Keratinocyte (primary cell): ENCODE data around the gene RAMAC. TPM values are rescaled to one million over a fixed set of nuclear protein-coding genes. Genes with fewer than 3 reads are reported as not detected.

Source experiments
- DNase-seq: peaks from one replicate; pipeline ENCODE4 v3.0.0-alpha.2; 2011; ENCODE audit warnings: low read depth, missing footprints, low spot score
- FAIRE-seq: peaks from 2 replicates; lab custom pipeline; 2011; peaks lifted over from hg19 to GRCh38; lab: Jason Lieb, UNC
- H2AFZ ChIP-seq: 2 replicates; pipeline ENCODE4 v1.6.0; 2012; ENCODE audit warnings: low read length, control low read depth, inconsistent platforms; ENCODE audit not compliant: control insufficient read depth
- H3K27ac ChIP-seq: 2 replicates; pipeline ENCODE4 v1.5.1; 2011; ENCODE audit warnings: low read length; ENCODE audit not compliant: control insufficient read depth, insufficient read depth
- H3K27me3 ChIP-seq: 3 replicates; pipeline ENCODE4 v1.6.0; 2011; ENCODE audit warnings: low read length; ENCODE audit not compliant: control insufficient read depth, insufficient read depth; ENCODE audit errors: extremely low read depth
- H3K36me3 ChIP-seq, 2 experiments: 2 replicates in 1 of 2; 3 replicates in 1 of 2; pipeline ENCODE4 v1.5.1; 2011; ENCODE audit warnings: low read length in 2 of 2, mild to moderate bottlenecking in 1 of 2; ENCODE audit not compliant: control insufficient read depth in 2 of 2, insufficient read depth in 2 of 2; ENCODE audit errors: extremely low read depth in 1 of 2
- H3K4me1 ChIP-seq: 3 replicates; pipeline ENCODE4 v1.5.1; 2011; ENCODE audit warnings: low read length; ENCODE audit not compliant: control insufficient read depth, insufficient read depth; ENCODE audit errors: extremely low read depth
- H3K4me2 ChIP-seq: 3 replicates; pipeline ENCODE4 v1.6.0; 2011; ENCODE audit warnings: low read depth, low read length; ENCODE audit not compliant: control insufficient read depth, insufficient read depth; ENCODE audit errors: extremely low read depth
- H3K4me3 ChIP-seq, 3 experiments: fragments of 200-600 bp in 1 of 3; sonication (generic) in 1 of 3; 2 replicates in 2 of 3; 3 replicates in 1 of 3; pipeline ENCODE4 v1.5.1; 2011 to 2016; ENCODE audit warnings: low read length in 3 of 3, mild to moderate bottlenecking in 3 of 3, control low read depth in 2 of 3, inconsistent platforms in 1 of 3, low read depth in 1 of 3, mixed read lengths in 1 of 3, mixed run types in 1 of 3, moderate library complexity in 1 of 3; ENCODE audit not compliant: control insufficient read depth in 2 of 3, insufficient read depth in 2 of 3; ENCODE audit errors: extremely low read depth in 1 of 3
- H3K79me2 ChIP-seq: 2 replicates; pipeline ENCODE4 v1.6.0; 2012; ENCODE audit warnings: low read length; ENCODE audit not compliant: control insufficient read depth, insufficient read depth
- H3K9ac ChIP-seq: 3 replicates; pipeline ENCODE4 v1.6.0; 2011; ENCODE audit warnings: low read length; ENCODE audit not compliant: control insufficient read depth, insufficient read depth; ENCODE audit errors: extremely low read depth
- H3K9me1 ChIP-seq: 3 replicates; pipeline ENCODE4 v1.6.0; 2011; ENCODE audit warnings: low read length; ENCODE audit not compliant: control insufficient read depth, insufficient read depth; ENCODE audit errors: extremely low read depth
- H3K9me3 ChIP-seq: 2 replicates; pipeline ENCODE4 v1.5.1; 2012; ENCODE audit warnings: low read depth, low read length; ENCODE audit not compliant: control insufficient read depth
- H4K20me1 ChIP-seq: 3 replicates; pipeline ENCODE4 v1.6.0; 2011; ENCODE audit warnings: low read length; ENCODE audit not compliant: control insufficient read depth, insufficient read depth; ENCODE audit errors: extremely low read depth
- CTCF ChIP-seq, 3 experiments: IDR thresholded peaks in 1 of 3; conservative IDR thresholded peaks in 1 of 3; optimal IDR thresholded peaks in 1 of 3; 2 replicates in 2 of 3; 3 replicates in 1 of 3; pipeline versions ENCODE3 to v1.5.1; 2011; ENCODE audit warnings: low read length in 3 of 3, mild to moderate bottlenecking in 3 of 3, moderate library complexity in 2 of 3, control low read depth in 1 of 3, inconsistent platforms in 1 of 3; ENCODE audit not compliant: insufficient read depth in 2 of 3; ENCODE audit errors: extremely low read depth in 1 of 3
- EZH2 ChIP-seq: IDR thresholded peaks from one replicate; pipeline ENCODE4 v1.6.1; 2012; ENCODE audit warnings: inconsistent platforms, mild to moderate bottlenecking, low read length, moderate library complexity
- dilution Hi-C: fragments of 300-500 bp; cut with MboI; formaldehyde crosslinking; loops from one replicate; pipeline ENCODE4 v1.7.0; 2020; ENCODE audit warnings: low sequenced_read_pairs; ENCODE audit not compliant: extremely low pct_ligation_motif_present
- polyA plus RNA-seq, 5 experiments: library from polyadenylated mRNA; depleted of rRNA in 3 of 5; stranded (reverse) in 3 of 5; stranded (forward) in 1 of 5; unstranded in 1 of 5; fragments of >200 nt; gene quantifications; 1 replicate in 1 of 5; 2 replicates in 3 of 5; 3 replicates in 1 of 5; pipeline versions ENCODE4 v1.2.1 to v1.2.3, GENCODE V29; 2011 to 2012; ENCODE audit warnings: missing spikeins in 2 of 5, low read depth in 1 of 5, low replicate concordance in 1 of 5

RAMAC gene
- polyA plus RNA-seq, 1 donor (not counting 4 experiments of a cell fraction or from before 2014, with no cell fraction given), result 35.3 TPM

- H4K20me1 ChIP-seq, result no peaks in the 10 kb centered on the region
- peaks cover 14% of the 10 kb centered on the region for H3K79me2 ChIP-seq
- peak overlapping the region; percentile 86 for H3K9ac ChIP-seq
- no peaks in the 10 kb centered on the region for H3K9me1 ChIP-seq
- DNase-seq (no peak), FAIRE-seq (no peak)
- peak overlapping the region; percentile 90 for H2AFZ ChIP-seq
- no peaks in the 10 kb centered on the region for H3K9me3 ChIP-seq
- H3K4me1 ChIP-seq, result peaks cover 11% of the 10 kb centered on the region
- peak overlapping the region; percentile 79 for H3K4me2 ChIP-seq
- peak overlapping the region; percentile 74 to 88 (median 74) for H3K4me3 ChIP-seq
- H3K27me3 ChIP-seq, result no peaks in the 10 kb centered on the region
- peaks cover 4 to 8% of the 10 kb centered on the region in 2 experiments for H3K36me3 ChIP-seq
- dilution Hi-C loops, result no loop called here
- no peak for TF ChIP-seq CTCF (optimal IDR thresholded peaks at IDR 0.05 in 1 of 3, IDR thresholded peaks at IDR 0.05 in 1 of 3, conservative IDR thresholded peaks at IDR 0.05 in 1 of 3; ENCODE audit: extremely low read depth in 1 of 3, insufficient read depth in 2 of 3, low read length in 3 of 3)
- TF ChIP-seq EZH2, result no peak
- H3K27ac ChIP-seq, result peak overlapping the region; percentile 66
Observed at GRCh38 chr15:82986442-82986780, 401 bp downstream of the RAMAC start.

- no peak overlapping the region for H3K27ac ChIP-seq
- no peak overlapping the region for H2AFZ ChIP-seq
- DNase-seq, result no peak
- H3K79me2 ChIP-seq, result peaks cover under 1% of the 10 kb centered on the region
- H3K9me3 ChIP-seq, result no peaks in the 10 kb centered on the region
- no peak for FAIRE-seq
- no peak overlapping the region for H3K4me3 ChIP-seq
- no peak overlapping the region for H3K9ac ChIP-seq
- no peaks in the 10 kb centered on the region for H4K20me1 ChIP-seq
- no peaks in the 10 kb centered on the region for H3K4me1 ChIP-seq
- H3K4me2 ChIP-seq, result no peak overlapping the region
- TF ChIP-seq EZH2, result no peak
- TF ChIP-seq CTCF (optimal IDR thresholded peaks at IDR 0.05 in 1 of 3, IDR thresholded peaks at IDR 0.05 in 1 of 3, conservative IDR thresholded peaks at IDR 0.05 in 1 of 3; ENCODE audit: extremely low read depth in 1 of 3, insufficient read depth in 2 of 3, low read length in 3 of 3), result no peak
- H3K27me3 ChIP-seq, result no peaks in the 10 kb centered on the region
- dilution Hi-C loops, result no loop called here
- peaks cover 4 to 8% of the 10 kb centered on the region in 2 experiments for H3K36me3 ChIP-seq
- no peaks in the 10 kb centered on the region for H3K9me1 ChIP-seq
Observed at GRCh38 chr15:82992436-82992998, 6.5 kb downstream of the RAMAC start.
